HG03159 (cell line): ENCODE results near the gene ISY1.
"Not testable (repeated sequence)": the region's sequence is repeated elsewhere in the genome, so short reads cannot be mapped to it uniquely, and the experiment has no call there.

Source experiments
- ATAC-seq: cut with Tn5 transposase; IDR thresholded peaks from one replicate; pipeline ENCODE4 v1.9.1; 2021; ENCODE audit warnings: mild to moderate bottlenecking, moderate library complexity; ENCODE audit not compliant: unreplicated experiment

The ISY1 gene

DNA sequence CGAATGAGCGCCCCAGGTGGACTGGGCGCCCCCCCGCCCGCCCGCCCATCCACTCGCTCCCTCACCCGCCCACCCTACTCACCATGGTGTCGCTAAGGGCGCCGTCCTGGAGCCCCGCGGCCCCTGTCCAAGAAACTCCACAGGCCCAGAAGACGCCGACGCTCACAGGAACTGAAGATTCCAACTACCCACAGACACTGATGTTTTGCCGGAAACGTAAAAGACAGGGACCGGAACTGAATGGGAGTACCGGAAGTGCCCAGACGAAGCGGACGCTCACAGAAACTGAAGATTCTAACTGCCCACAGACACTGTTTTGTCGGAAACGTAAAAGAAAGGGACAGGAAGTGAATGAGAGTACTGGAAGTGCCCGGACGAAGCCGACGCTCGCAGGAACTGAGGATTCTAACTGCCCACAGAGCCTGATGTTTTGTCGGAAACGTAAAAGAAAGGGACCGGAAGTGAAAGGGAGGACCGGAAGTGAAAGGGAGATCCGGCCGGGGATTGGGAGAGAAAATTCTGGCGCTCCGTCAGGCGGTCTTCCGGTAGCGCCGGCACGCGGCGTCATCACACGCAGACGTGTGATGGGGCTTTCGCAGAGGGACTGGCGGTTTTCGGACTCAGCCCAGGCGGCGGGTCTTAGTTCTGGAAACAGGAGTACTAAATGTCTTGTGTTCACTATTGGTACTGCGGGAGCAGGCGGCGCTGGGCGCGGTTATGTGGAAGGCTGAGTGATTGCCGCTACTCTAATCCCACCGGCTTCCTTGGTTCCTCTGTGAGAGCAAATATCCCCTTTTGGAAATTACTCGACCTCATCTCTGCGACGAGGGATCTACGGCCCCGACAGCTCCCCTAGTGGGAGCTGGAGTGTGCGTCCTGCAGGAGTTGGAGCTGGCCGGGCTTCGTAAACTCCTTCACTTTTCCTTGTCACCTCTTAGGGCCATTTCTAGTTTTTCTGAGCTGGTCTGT, at the start of gene ISY1:
ISY1 (minus strand) TSS at position 173 of the 969 bp plus-strand sequence; CDS start at position 85, 88 bp downstream.
- ATAC-seq = peak; percentile 78

DNA sequence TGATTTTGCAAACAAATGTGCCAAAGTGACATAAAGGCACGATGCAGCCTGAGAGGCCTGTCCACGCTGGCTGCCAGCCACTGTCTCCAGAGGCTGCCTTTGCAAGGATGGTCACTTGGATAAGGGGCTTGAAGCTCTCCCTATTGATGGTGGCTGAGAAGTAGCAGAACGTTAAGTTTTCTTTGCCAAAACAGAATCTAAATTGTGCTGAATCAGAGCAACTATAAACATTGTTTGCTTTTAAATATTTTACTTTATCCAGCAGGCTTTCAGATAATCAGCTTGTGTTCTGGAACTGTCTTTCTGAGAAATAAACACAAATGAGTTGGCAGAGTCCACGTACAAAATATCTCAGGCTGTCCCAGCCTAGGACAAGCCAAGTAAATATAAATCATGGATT, 46.6 kb upstream of the ISY1 start:
- no peak for ATAC-seq

DNA sequence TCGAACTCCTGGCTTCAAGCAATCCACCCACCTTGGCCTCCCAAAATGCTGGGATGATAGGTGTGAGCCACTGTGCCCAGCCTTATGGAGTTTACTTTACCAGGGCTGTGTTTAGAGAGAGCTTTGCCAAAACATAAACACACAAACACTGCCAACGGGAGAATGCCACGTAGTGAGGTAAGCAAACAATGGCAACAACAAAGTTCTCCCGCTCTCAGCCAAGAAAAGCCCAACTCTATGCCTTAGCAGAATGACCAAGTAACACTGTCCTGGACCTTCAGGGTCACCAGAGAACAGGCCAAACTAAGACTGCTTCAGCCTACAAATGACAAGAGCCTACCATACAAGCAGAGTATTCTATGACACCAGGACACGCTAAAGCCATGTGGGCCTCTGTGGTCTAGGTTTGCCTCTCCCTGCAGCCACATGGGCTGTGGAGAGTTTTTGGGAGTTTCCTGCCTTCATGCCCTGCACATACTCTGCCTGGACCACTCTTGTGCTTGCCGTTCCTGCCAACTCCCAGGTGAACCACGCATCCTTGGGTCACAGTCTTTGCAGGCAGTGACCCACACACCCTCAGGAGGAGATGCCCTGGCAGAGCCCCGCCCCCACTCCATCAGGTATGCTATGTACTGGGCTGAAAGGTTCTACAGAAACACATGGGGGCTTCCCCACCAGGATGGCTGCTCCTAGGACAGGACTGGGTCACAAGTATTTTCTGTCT, 44.4 kb upstream of the ISY1 start:
- no peak for ATAC-seq

DNA sequence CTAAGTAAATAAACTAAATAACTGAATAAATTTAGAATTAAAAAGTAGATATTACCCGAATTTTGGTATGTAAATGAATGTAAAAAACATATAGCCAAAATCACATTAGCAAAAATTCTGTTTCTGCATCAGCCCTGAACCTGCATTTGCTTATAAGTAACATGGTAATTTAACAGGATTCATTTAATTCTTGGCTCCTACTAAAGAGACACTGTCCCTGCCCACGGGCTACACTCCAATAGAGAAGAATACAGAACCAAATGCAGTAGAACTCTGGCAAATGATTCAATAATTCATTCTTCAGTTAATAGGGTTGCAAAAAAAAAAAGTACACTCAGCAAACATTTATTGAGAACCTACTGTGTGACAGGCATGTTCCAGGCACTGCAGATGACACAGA, 43.6 kb upstream of the ISY1 start:
- no peak for ATAC-seq

DNA sequence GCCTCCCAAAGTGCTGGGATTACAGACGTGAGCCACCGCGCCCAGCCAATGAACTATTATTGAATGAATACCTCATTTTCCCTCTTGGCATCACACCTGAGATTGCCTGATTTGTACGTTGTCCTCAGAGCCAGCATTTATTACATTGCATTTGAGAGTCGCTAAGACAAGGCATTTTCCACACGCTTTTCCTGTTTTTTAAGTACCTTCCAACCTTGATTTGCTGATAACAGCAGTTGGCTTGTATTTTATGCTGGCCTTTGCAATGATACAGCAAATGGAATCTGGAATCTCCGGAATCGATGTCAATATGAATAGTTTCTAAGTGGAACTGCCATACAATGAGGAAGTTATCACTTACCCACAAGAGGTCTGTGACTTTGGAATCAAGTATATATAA, 38.5 kb upstream of the ISY1 start:
- ATAC-seq = no peak

DNA sequence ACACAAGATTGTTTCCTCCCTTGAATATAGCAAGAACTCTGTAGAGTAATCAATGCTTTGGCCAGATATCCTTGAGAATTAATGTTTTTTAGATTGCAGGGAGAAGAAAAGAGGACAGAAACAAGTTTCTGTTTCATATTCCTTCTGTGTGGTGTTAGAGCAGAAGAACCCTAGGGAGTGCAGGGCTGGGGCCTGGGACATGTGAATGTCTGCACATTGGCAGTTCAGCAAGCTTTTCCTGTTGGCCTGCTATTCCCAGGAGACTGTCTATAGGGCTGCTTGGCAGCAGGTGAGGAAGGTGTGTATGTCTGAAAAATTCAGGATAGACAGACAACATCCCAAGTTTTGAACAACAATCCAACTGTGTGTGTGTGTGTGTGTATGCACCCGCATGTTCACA, 36.5 kb upstream of the ISY1 start:
- no peak for ATAC-seq

DNA sequence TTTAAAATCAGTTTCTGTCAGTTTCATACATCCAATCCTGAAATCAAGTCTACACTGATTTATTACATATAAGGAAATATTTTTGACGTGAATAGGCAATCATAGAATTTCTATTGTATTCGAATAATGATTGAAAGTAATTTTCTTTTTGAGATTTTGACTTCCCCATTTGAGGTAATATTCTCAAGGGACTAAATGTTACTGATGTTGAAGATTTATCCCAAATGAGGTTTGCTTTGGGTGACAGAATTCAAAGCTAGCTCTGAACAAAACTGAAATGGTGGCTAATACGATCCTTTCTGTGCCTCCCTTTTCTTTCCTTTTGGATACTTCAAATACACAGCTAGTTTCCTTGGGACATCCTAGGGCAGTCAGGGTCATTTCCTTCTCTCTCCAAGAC, 35.7 kb upstream of the ISY1 start:
- no peak for ATAC-seq

DNA sequence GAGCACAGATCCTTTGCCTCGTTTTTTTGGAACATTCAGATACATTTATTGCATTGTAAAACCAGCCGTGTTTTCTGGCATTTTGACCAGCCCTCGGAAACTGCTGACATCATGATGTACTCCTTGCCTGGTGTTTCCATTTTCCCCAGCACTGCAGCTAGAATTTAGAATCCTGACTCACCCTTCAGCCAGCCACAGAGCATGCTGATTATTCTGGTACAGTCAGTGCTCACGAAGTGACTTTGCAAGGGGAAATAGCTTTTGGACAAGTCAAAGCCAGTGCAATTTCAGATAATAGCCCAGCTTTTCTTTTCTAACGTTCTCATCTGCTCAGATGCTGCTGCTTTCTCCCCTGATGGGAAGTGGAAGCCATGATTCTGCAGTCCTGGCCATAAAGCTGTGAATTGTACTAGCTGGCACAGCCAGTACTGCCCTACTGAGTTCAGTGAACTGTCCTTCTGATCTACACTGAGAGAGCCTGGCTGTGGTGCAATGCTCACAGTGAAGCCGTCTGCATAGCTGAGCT, 34.9 kb upstream of the ISY1 start:
- no peak for ATAC-seq

DNA sequence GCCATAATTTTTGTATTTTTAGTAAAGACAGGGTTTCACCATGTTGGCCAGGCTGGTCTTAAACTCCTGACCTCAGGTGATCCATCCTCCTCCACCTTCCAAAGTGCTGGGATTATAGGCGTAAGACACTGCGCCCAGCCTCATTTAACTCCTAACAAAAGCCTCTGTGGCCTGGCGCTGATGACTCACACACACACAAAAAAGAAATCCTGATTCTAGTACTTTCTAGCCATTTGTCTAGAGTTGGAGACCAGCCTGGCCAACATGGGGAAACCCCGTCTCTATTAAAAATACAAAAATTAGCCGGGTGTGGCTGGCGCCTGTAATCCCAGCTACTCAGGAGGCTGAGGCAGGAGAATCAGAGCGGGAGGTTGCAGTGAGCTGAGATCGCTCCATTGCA, 28.9 kb upstream of the ISY1 start:
- not testable (repeated sequence) for ATAC-seq

DNA sequence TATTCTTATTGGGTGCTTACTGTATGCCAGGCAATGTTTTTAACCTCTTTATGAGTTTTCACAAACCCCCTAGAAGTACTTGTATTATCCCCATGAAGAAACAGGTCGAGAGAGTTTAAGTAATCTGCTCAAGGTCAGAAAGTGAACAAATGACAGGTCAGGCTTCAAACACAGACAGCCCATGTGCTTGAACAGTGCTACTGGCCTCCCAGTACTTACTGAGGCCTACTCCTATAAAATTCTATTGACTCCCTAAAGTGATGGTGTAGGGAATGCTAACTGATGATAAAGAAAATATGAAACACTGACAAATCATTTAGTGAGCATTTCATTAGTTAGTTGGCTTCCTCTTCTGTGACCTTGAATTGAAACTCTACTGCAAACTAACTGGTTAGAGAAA, 27.0 kb upstream of the ISY1 start:
- ATAC-seq = no peak

DNA sequence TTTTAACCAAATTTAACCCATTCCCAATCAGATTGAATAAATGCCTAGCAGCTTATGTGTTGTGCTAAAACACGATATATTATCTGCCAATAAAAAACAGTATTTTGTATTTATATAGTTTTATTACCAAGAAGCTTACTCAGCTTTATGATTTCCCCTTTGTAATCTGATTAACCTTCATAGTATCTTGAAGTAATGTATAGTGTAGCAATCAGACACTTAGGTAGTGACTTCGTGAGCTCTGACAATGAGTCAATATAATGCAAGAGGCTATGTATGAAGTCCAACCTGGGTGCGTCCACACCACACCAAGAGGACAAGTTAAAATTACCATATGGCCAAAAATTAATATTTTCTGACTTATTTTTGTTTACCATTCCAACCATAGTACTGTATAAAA, 24.9 kb upstream of the ISY1 start:
- no peak for ATAC-seq

DNA sequence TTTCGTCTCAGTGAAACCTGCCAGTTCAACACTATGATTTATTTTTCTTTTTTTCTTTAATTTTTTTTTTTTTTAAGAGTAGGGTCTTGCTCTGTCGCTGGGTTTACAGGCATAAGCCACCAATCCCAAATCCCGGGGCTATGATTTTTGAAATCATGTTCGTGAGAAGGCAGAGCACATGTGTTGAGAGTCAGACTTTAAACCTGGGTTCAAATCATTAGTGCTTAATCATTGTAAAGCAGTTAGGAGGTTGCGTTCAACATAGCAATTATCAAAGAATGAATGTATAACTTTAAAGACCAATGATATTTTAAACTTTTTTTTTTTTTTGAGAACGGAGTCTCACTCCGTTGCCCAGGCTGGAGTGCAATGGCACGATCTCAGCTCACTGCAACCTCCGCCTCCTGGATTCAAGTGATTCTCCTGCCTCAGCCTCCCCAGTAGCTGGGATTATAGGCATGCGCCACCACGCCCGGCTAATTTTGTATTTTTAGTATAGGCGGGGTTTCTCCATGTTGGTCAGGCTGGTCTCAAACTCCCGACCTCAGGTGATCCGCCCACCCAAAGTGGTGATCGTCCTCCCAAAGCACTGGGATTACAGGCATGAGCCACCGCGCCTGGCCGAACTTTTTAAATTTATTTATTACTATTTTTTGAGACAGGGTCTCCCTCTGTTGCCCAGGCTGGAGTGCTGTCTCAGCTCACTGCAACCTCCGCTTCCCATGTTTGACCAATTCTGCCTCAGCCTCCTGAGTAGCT, 24.1 kb upstream of the ISY1 start:
- not testable (repeated sequence) for ATAC-seq

DNA sequence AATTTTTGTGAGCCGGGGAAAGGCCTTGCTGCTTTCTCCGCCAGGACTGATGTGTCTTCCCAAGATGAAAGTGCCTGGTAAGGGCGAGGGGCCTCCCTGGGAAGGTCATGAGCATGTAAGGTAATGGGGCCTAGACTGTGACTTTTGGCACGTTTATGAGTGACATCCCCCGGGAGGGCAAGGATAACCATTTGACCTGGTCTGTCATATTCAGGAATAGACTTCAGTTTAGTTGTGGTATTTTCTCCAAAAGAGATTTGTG, 23.5 kb upstream of the ISY1 start:
- ATAC-seq = peak; percentile 16

DNA sequence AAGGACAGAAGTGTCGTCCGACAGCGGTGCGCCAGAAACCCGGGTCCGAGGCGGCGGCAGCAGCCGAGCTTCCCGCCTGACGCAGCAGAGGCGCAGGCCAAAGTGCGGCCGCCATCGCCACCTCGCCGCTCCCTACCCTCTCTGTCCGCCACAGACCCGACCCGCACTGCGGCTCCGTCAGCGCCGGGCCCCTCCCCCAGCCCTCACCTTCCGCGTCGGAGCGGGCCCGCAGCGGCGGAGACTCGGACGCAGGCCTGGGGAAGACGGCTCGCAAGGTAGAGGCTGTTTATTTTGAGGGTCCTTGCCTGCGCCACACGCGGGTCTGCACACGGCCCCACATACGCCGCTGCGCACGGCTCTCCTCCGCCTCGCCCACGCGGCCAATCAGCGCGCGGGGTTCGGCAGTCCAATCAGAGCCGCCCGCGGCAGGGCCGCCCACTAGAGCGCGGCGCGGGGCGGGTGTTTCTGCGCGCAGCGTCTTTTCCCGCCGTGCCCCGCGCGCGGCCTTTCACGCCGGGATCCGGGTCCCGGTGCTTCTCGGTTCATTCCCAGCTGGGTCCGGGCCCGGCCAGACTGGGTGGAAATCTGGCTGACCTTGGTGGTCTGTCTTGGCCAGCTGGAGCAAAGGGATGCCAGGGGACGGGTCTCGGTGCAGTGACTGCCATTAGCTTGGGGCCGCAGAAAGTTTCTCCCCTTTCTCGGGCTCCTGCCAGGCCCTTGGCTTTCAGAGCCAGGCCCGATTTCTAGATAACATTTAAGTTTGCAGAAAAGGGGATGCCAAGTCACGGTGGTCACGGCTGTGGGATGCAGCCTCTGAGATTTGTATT, 22.9 kb upstream of the ISY1 start, which contains the start of gene CNBP:
CNBP (minus strand) TSS at position 328 of the 827 bp plus-strand sequence. CDS start 12,139 bp downstream, outside the sequence.
- ATAC-seq = peak; percentile 89

DNA sequence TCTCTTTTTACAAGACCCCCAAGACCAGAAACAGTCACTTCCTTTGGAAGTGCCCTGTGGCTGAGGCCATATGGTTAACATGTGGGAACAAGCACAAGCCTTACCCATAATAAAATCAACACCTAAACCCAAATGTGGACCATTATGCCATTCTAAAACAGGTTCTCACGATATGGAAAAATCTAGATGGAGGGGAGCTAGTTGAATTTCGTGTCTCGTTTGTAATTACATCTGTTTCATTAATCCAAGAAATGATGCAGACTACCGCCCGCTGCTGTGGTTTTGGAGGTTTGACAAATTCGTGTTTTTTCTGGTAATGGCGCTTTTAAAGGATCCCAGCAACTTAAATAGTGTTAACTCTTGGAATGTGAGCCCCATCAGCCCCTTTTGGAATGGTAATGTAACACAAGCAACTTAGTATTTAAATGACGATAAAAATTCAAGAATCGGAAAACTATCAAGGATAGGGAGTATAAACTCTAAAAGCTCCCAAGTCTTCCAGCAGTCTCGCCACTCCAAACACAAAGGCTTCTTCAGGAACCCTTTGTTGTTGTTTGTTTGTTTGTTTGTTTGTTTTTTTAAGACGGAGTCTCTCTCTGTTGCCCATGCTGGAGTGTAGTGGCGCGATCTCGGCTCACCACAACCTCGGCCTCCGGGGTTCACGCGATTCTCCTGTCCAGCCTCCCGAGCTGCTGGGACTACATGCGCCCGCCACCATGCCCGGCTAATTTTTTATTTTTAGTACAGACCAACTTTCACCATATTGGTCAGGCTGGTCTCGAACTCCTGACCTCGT, 21.7 kb upstream of the ISY1 start:
- no peak for ATAC-seq

DNA sequence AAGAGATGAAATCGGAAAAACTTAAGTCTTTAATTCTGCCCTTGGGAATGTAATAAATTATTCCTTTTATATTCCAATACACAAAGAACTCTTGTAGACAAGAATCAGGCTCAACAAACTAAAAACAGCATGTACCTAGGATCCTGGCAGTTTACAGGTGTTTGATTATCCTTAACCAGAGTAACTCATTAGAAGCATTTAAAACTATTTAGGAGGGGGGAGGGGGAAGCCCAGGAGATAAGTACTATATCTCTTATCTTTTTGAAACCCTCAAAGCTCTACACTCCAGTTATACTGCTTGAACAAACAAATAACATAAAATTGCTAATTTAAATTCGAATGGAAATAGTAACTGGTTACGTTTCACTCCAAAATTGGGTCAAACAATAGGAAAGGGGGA, 21.0 kb upstream of the ISY1 start:
- ATAC-seq = no peak

DNA sequence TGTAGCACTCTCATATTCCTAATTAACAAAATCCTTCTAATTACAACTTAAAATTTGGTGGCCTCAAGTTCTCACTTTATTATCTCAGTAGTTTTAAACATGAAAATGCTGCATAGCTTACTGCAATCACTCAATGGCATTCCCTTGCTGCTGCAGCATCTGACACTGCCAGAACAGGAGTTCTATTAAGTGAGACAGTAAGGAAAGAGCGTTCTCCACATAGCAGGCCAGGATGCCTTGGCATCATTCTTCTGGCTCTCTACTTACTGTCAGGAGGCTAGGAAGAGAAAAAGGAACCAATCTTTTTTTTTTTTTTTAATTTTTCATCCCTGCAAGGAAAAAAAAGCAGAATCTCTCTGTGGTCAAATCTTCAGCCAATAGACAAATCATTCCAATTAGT, 19.6 kb upstream of the ISY1 start:
- ATAC-seq = no peak

DNA sequence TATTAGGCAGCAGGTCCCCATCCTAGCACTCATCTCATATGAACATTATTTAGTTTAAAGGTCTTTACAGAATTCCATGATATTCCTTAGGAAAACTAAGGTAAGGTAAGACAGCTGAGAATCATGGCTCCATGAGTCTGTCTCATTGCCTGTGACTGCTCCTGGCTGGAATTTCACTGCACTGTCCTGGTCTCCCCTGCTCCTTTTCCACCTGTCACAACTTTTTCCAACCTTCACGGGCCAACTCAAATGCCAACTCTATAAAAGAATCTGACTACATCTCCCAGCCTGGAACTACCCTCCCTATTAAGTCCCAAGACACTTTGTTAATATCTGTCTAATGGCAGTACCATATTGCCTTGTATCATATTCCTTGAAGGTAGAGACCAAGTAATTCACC, 15.2 kb upstream of the ISY1 start:
- ATAC-seq = no peak

DNA sequence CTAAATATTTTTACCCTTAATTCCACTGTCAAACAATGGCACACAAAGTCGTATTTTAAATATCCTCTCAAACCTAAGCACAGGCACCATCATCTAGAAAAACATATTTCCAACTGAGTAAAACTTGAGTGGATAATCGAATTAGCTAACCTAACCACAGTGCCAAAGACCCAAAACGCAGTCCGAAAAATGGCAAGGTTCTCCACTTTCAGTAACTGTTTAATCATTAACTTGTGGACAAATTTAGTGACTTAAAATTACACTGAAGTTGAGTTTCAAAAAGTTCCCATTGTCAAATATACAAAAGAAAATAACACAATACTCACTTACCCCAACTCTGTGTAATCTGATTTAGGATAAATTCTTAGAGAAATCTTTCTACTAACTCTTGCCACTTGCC, 12.9 kb upstream of the ISY1 start:
- ATAC-seq = no peak

DNA sequence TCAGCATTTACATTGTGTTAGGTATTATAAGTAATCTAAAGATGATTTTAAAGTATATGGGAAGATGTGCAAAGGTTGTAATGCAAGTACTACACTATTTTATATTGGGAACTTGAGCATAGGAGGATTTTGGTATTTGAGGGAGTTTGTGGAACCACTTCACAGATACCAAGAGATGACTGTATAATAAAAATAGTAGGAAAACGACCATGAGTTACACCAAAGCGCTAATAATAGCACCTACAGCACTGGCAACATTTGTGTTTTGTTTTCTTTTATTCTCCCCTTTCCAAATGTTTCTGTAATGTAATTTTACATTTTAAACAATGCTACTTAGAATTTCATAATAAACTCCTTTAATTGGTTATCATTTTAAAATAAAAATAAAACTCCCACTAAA, 12.3 kb upstream of the ISY1 start:
- no peak for ATAC-seq
